A673 (cell line): Measurements from ENCODE around the gene HOXB8. TPM values are rescaled to one million over a fixed set of nuclear protein-coding genes. Genes with fewer than 3 reads are reported as not detected.

ENCODE experiments used
- BruUV-seq: library from RNA; stranded (reverse); fragments of 400-500 nt; replicated peaks from 2 replicates; lab custom pipeline; 2021; lab: Mats Ljungman, UMichigan
- CTCF ChIA-PET: fragments of 300-600 bp; sonication (Branson Sonifier 250); formaldehyde crosslinking; loops from one replicate; lab custom pipeline; 2022; ENCODE audit warnings: antibody characterized with exemption; lab: Charles Lee
- POLR2A ChIA-PET: fragments of 300-600 bp; sonication (Branson Sonifier 250); formaldehyde crosslinking; loops from one replicate; lab custom pipeline; 2022; ENCODE audit warnings: antibody characterized with exemption; ENCODE audit not compliant: low non-redundant PET; lab: Charles Lee
- DNase-seq: peaks from one replicate; pipeline ENCODE4 v3.0.0-alpha.2; 2015; ENCODE audit warnings: low spot score
- H3K27ac ChIP-seq: fragments of 200-600 bp; sonication (generic); 2 replicates; pipeline ENCODE4 v1.5.1; 2016; ENCODE audit warnings: mixed run types, low read depth, mild to moderate bottlenecking, mixed read lengths, antibody characterized with exemption, low read length; ENCODE audit not compliant: poor library complexity, severe bottlenecking
- H3K27me3 ChIP-seq: fragments of 200-600 bp; sonication (generic); replicated peaks from 2 replicates; pipeline ENCODE4 v1.6.1; 2017; ENCODE audit warnings: mixed run types, low read depth, mild to moderate bottlenecking, mixed read lengths, antibody characterized with exemption, low read length; ENCODE audit not compliant: insufficient read depth, poor library complexity
- H3K36me3 ChIP-seq: fragments of 200-600 bp; sonication (generic); 2 replicates; pipeline ENCODE4 v1.6.1; 2016; ENCODE audit warnings: mixed run types, mild to moderate bottlenecking, mixed read lengths, antibody characterized with exemption, low read length; ENCODE audit not compliant: insufficient read depth, poor library complexity, severe bottlenecking
- H3K4me1 ChIP-seq: fragments of 200-600 bp; sonication (generic); 2 replicates; pipeline ENCODE4 v1.6.1; 2017; ENCODE audit warnings: mixed run types, mild to moderate bottlenecking, mixed read lengths, antibody characterized with exemption, low read length; ENCODE audit not compliant: insufficient read depth, poor library complexity, severe bottlenecking
- H3K4me3 ChIP-seq: fragments of 200-600 bp; sonication (generic); 2 replicates; pipeline ENCODE4 v1.5.1; 2016; ENCODE audit warnings: low read depth, mixed run types, mild to moderate bottlenecking, mixed read lengths, low read length; ENCODE audit not compliant: poor library complexity, severe bottlenecking
- H3K9me3 ChIP-seq: fragments of 200-600 bp; sonication (generic); 2 replicates; pipeline ENCODE4 v1.6.1; 2016; ENCODE audit warnings: mixed run types, low read depth, mild to moderate bottlenecking, mixed read lengths, antibody characterized with exemption, low read length; ENCODE audit not compliant: poor library complexity, severe bottlenecking
- EZH2 ChIP-seq: fragments of 200-600 bp; sonication (generic); IDR thresholded peaks from 2 replicates; pipeline ENCODE4 v1.6.1; 2017; ENCODE audit warnings: borderline replicate concordance, low read depth, mild to moderate bottlenecking, mixed read lengths, antibody characterized with exemption, low read length; ENCODE audit not compliant: poor library complexity, severe bottlenecking
- intact Hi-C: fragments of 100-400 bp; cut with micrococcal nuclease; formaldehyde crosslinking; loops from one replicate; pipeline ENCODE4 v1.10.0; 2022; ENCODE audit not compliant: unreplicated experiment
- total RNA-seq: library from RNA; stranded (reverse); gene quantifications from 2 replicates; pipeline ENCODE4 v1.2.3, GENCODE V29; 2021
- TF ChIP-seq, protein P1 (sequence below): fragments of 300-800, 200-600 bp; sonication (generic); conservative IDR thresholded peaks from 2 replicates; pipeline ENCODE4 v1.5.1; 2017; ENCODE audit warnings: low read depth, mild to moderate bottlenecking, antibody characterized with exemption, low read length, moderate library complexity, mixed read lengths

Gene HOXB8
- total RNA-seq, 1 experiment from 2014 or later: 13.1 TPM

DNA sequence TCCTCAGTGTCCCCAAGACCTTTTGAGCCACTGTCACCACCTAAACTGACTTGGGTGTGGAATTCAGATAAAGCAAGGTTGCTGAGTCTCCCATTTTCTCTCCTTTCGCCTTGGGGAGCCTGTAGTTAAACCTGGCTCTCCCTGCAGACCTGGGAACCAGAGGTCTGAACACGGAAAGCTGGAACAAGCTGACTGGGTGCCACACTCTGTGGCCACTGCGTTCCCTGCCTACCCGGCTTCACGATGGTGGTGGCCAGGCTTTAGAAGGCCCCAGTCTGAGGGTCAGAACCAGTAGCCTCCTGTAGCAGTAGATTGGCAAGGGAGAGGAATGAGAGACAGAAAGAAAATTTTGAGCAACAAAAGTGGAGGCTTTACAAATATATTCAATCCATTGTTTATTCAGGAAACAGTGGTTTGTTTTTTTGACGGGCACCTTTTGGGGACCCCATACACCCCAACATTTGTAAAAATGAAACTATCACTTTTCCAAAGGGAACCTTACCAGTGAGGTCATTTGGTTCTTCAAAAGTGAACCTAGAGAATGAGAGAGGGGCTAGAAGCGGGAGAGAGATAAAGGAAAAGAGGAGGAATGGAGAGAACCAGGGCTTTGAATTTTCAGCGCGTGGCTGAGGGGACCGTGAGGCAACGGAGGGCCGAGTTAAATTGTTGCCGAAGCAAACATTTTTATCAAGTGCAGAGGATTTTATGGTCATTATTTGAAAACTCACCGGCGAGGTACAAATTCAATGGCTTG is 1.8 kb upstream of the HOXB8 start:
- DNase-seq: no peak
- Histone ChIP-seq H3K4me3 (no peak overlapping the region), H3K27ac (no peak overlapping the region), H3K36me3 (no peaks in the 10 kb centered on the region), H3K9me3 (no peaks in the 10 kb centered on the region), H3K27me3 (no peaks in the 10 kb centered on the region), H3K4me1 (peaks cover 19% of the 10 kb centered on the region)
- intact Hi-C loops: loop anchor here (5.0 kb wide), 3 partner anchors 280 to 465 kb away; no protein-coding TSS in a partner anchor
- CTCF ChIA-PET: interaction anchor here (0.6 kb wide), 1 partner anchor 12 kb away, joined by 3 read pairs; the partner anchor contains the start of gene HOXB6
- no TSS peak for BruUV-seq
- POLR2A ChIA-PET: no interaction called here
- TF ChIP-seq, protein P1, sequence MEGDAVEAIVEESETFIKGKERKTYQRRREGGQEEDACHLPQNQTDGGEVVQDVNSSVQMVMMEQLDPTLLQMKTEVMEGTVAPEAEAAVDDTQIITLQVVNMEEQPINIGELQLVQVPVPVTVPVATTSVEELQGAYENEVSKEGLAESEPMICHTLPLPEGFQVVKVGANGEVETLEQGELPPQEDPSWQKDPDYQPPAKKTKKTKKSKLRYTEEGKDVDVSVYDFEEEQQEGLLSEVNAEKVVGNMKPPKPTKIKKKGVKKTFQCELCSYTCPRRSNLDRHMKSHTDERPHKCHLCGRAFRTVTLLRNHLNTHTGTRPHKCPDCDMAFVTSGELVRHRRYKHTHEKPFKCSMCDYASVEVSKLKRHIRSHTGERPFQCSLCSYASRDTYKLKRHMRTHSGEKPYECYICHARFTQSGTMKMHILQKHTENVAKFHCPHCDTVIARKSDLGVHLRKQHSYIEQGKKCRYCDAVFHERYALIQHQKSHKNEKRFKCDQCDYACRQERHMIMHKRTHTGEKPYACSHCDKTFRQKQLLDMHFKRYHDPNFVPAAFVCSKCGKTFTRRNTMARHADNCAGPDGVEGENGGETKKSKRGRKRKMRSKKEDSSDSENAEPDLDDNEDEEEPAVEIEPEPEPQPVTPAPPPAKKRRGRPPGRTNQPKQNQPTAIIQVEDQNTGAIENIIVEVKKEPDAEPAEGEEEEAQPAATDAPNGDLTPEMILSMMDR: no peak

GRCh38 chr17:48615963-48616716 is 1.0 kb upstream of the HOXB8 start:
- TF ChIP-seq, protein P1: no peak
- TF ChIP-seq EZH2: no peak
- Histone ChIP-seq H3K27ac (no peak overlapping the region), H3K4me1 (peaks cover 22% of the 10 kb centered on the region), H3K4me3 (peak overlapping the region; percentile 87), H3K9me3 (no peaks in the 10 kb centered on the region), H3K27me3 (no peaks in the 10 kb centered on the region), H3K36me3 (no peaks in the 10 kb centered on the region)
- ChIA-PET CTCF (interaction anchor here (0.5 to 1.0 kb wide), 2 partner anchors 20 to 279 kb away, joined by 3 read pairs; no protein-coding TSS in a partner anchor), POLR2A (no interaction called here)
- no peak for DNase-seq
- intact Hi-C loops: loop anchor here (5.0 kb wide), 3 partner anchors 279 to 464 kb away; no protein-coding TSS in a partner anchor
- no TSS peak for BruUV-seq

GRCh38 chr17:48613862-48614694 is 1.0 kb downstream of the HOXB8 start:
- Histone ChIP-seq H3K27me3 (no peaks in the 10 kb centered on the region), H3K27ac (peak overlapping the region; percentile 96), H3K4me3 (peak overlapping the region; percentile 87), H3K4me1 (peaks cover 27% of the 10 kb centered on the region), H3K36me3 (no peaks in the 10 kb centered on the region), H3K9me3 (no peaks in the 10 kb centered on the region)
- ChIA-PET CTCF (interaction anchor here (0.6 to 1.5 kb wide), 7 partner anchors 12 to 589 kb away, joined by 3 to 9 read pairs (median 4); partner anchors contain the start of genes HOXB5 and HOXB9), POLR2A (interaction anchor here (0.6 kb wide), 1 partner anchor 360 kb away, joined by 4 read pairs; no protein-coding TSS in a partner anchor)
- DNase-seq: peak; percentile 72
- BruUV-seq: no TSS peak
- TF ChIP-seq, protein P1: no peak
- TF ChIP-seq EZH2: no peak
- intact Hi-C loops: no loop called here
